ENCODE measurements around the gene NR2F1-AS1.

The NR2F1-AS1 gene

GRCh38 chr5:93580927-93581445 lies at the start of gene NR2F1-AS1:
TSS of gene NR2F1-AS1 (minus strand) at chr5:93581219.
- DNase-seq (ENCODE audit: low read depth in 2 of 2): no peak

GRCh38 chr5:93626801-93627200 lies 45.8 kb upstream of the NR2F1-AS1 start:
- DNase-seq (ENCODE audit: low read depth in 2 of 2): no peak

GRCh38 chr5:93623153-93623552 lies 42.1 kb upstream of the NR2F1-AS1 start:
- no peak for DNase-seq (ENCODE audit: low read depth in 2 of 2)

GRCh38 chr5:93622240-93622885 lies 41.3 kb upstream of the NR2F1-AS1 start:
- DNase-seq (ENCODE audit: low read depth in 2 of 2): no peak

GRCh38 chr5:93621327-93621798 lies 40.3 kb upstream of the NR2F1-AS1 start:
- no peak for DNase-seq (ENCODE audit: low read depth in 2 of 2)

GRCh38 chr5:93620487-93621326 lies 39.7 kb upstream of the NR2F1-AS1 start:
- DNase-seq (ENCODE audit: low read depth in 2 of 2): peak; percentile 5 to 42

GRCh38 chr5:93616538-93617174 lies 35.6 kb upstream of the NR2F1-AS1 start:
- DNase-seq (ENCODE audit: low read depth in 2 of 2): no peak

GRCh38 chr5:93612855-93613243 lies 31.8 kb upstream of the NR2F1-AS1 start:
- no peak for DNase-seq (ENCODE audit: low read depth in 2 of 2)

GRCh38 chr5:93611976-93612854 lies 31.2 kb upstream of the NR2F1-AS1 start:
- no peak for DNase-seq (ENCODE audit: low read depth in 2 of 2)

GRCh38 chr5:93611273-93611975 lies 30.4 kb upstream of the NR2F1-AS1 start:
- DNase-seq (ENCODE audit: low read depth in 2 of 2): no peak

GRCh38 chr5:93610581-93611272 lies 29.7 kb upstream of the NR2F1-AS1 start:
- DNase-seq (ENCODE audit: low read depth in 2 of 2): no peak

GRCh38 chr5:93609762-93610161 lies 28.7 kb upstream of the NR2F1-AS1 start:
- no peak for DNase-seq (ENCODE audit: low read depth in 2 of 2)

- DNase-seq (ENCODE audit: low read depth in 2 of 2): no peak
Observed at GRCh38 chr5:93608855-93609254, 27.8 kb upstream of the NR2F1-AS1 start.

- DNase-seq (ENCODE audit: low read depth in 2 of 2): no peak
Observed at GRCh38 chr5:93607367-93608258, 26.6 kb upstream of the NR2F1-AS1 start.

GRCh38 chr5:93606382-93606752 lies 25.3 kb upstream of the NR2F1-AS1 start:
- DNase-seq (ENCODE audit: low read depth in 2 of 2): no peak

- no peak for DNase-seq (ENCODE audit: low read depth in 2 of 2)
Observed at GRCh38 chr5:93604644-93605515, 23.9 kb upstream of the NR2F1-AS1 start.

- DNase-seq (ENCODE audit: low read depth in 2 of 2): no peak
Observed at GRCh38 chr5:93603793-93604643, 23.0 kb upstream of the NR2F1-AS1 start.

Measured in stimulated activated CD4-positive, alpha-beta T cell treated with anti-CD3 and anti-CD28 coated beads, Interleukin-1b, Interleukin-23, amount 100 ng/mL, for 4 hours (primary cell).